Measurements from ENCODE around the gene NDUFS6.

Gene NDUFS6

GRCh38 chr5:1765880-1766235 is 35.3 kb upstream of the NDUFS6 start:
- no peak for DNase-seq (ENCODE audit: low read depth)

DNA sequence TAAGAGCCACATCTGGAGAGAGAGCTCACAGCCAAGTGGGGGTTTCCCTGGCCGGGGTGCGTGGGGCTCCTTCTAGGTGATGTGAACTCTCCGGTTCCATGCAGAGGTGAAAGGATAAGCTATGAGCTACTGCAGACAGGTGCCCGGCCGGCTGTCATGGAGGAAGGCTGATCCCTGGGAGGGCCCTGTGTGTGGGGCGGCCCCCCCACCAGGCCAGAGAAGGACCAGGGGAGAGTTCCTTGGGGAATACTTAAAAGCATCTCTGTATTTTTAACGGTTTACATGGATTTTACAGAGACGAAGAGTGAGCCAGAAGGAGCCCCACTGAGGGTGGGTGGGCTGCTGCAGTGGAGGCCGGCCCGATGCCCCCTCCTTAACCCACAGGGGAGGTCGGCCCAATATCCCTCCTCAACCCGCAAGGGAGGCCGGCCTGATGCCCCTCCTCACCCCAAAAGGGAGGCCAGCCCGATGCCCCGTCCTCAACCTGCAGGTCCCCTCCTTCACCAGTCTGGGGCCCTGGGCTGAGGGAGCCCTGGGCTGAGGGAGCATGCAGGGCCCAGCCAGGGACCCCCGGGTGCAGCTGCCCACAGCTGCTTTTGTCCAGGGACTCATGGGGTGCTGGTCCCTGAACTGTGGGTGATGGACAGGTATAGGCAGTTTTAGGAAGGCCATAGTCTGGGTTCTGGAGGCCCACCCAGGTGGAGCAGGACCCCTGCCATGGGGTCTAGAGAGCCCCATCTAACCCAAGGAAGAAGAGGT is 33.5 kb upstream of the NDUFS6 start:
- no peak for DNase-seq (ENCODE audit: low read depth)

GRCh38 chr5:1768283-1769000 is 32.8 kb upstream of the NDUFS6 start:
- no peak for DNase-seq (ENCODE audit: low read depth)

DNA sequence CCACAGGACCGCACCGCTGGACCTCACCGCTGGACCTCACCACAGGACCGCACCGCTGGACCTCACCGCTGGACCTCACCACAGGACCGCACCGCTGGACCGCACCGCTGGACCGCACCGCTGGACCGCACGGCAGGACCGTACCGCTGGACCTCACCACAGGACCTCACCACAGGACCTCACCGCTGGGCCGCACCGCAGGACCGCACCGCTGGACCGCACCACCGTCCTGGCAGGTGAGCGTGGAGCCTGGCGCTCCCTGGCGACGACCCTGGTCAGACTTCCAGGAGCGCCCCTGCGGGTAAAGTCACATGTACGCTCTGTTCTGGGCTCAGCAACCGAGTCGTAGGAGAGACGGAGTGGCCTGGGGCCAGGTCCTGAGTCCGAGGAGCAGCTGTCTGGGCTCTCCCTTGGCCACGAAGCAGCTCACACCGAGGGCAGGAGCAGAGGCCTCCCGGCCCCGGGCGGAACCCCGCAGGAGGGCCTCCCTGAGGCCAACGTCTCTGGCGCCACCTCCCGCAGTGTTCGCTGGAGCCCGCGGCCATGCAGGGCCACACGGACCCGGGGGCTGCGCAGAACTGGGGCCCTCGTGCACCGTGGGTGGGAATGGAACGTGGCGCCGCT is 32.1 kb upstream of the NDUFS6 start:
- DNase-seq (ENCODE audit: low read depth) = no peak

DNA sequence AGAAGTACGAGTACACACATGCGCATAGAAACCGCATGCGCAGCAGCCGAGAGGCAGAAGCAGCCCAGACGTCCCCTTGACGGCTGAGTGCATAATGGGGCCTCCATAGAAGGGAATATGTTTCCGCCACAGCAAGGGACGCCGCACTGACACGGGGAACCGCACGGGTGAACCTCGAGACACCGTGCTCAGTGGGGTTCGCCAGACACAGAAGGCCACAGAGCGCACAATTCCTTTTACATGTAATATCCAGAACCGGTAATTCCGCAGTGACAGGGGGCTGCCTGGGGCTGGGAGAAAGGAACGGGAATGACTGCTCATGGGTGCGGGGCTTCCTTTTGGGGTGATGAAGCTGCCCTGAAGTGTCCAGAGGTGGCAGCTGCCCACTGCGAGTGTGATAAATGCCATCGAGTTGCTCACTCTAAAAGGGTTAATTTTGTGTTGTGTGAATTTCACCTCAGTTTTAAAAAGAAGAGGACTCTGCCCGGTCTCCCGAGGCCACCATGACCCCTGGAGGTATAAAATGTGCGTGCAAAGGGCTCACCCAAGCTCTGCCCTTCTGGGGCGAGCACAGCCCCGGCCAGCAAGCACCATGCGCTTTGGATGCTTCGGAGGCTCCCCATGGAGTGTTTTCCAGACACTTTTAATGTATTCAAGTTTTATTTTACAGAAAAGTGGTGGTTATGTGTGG is 31.3 kb upstream of the NDUFS6 start:
- DNase-seq (ENCODE audit: low read depth) = no peak

GRCh38 chr5:1770443-1770802 is 30.8 kb upstream of the NDUFS6 start:
- no peak for DNase-seq (ENCODE audit: low read depth)

GRCh38 chr5:1771149-1772065 is 29.8 kb upstream of the NDUFS6 start:
- no peak for DNase-seq (ENCODE audit: low read depth)

GRCh38 chr5:1772634-1773033 is 28.6 kb upstream of the NDUFS6 start:
- no peak for DNase-seq (ENCODE audit: low read depth)

DNA sequence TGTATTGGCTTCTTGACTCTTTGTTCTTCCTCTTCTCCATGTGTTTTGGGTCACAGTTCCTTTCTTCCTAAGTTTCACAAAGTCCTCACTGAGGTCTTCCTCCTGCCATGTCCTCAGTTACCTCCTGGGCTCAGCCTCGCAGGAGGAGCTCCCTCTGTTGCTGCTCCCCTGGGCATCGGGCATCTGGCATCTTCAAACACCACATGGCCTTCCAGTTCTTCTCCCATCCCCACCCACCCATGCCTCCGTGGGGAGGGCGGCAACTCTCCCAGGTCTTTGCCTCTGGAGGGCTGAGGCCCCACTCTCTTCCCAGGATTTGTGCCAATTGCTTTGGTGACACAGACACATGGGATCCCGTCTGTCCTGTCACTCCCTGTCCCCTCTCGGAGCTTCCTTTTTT is 24.4 kb upstream of the NDUFS6 start:
- DNase-seq (ENCODE audit: low read depth) = no peak

- DNase-seq (ENCODE audit: low read depth) = no peak
Measured at GRCh38 chr5:1777281-1778137, 23.7 kb upstream of the NDUFS6 start.

DNA sequence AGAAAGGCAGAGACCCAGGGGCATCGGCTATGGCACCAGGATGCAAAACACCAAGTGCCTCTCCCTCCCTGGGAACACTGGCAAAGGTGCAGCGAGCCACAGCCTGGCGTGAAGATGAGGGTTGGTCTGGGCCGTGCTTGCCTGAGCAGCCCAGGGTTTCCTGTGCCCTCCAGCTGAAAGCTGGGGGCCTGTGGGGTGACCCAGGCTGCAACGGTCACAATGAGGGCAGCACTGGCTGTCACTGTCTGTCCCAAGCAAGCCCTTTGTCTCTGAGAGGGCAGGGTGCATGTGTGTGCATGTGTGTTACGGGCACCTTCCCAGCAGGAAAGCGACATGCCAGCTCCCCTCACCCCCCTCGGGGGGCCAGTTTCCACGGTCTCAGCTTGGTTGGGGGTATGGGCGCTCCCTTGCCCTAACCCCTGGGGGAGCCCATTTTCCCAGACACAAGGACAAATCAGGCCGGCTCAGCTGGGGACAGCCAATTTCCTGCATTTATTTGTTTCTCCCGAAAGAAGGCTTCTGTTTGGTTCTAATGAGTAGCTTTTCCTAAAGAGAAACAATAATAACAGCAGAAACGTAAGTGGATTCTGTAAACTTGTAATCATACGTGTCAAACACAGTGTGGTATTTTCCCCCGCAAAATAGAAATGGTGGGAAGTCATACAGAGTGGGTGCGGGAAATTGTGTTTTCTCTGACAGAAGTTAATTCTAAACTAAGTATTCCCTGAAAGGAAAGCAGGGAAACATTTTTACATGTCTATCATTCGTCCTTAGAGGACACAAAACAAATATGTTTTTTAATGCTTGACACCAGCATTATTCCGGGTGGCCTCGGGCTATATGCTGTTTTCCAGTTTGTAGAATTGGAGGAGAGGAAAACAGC is 22.8 kb upstream of the NDUFS6 start:
- DNase-seq (ENCODE audit: low read depth) = no peak

- no peak for DNase-seq (ENCODE audit: low read depth)
Measured at GRCh38 chr5:1779021-1779680, 22.1 kb upstream of the NDUFS6 start.

GRCh38 chr5:1779782-1780613 is 21.2 kb upstream of the NDUFS6 start:
- no peak for DNase-seq (ENCODE audit: low read depth)

GRCh38 chr5:1780614-1780930 is 20.6 kb upstream of the NDUFS6 start:
- no peak for DNase-seq (ENCODE audit: low read depth)

DNA sequence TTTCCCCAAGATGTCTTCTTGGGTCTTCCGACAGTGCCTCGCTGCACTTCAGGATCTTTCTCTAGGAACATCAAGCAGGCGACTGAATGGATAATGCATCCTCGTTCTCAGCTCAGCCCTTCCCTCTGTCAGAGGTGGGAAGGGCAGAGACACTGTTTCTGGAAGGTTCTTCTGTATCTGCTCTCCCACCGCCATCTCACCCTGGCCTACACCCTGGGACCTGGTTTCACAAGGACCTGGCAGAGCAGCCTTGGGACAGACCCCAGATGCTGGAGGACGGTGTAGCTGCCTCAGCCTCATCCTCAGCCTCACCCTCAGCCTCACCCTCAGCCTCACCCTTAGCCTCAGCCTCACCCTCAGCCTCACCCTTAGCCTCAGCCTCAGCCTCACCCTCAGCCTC is 20.1 kb upstream of the NDUFS6 start:
- no peak for DNase-seq (ENCODE audit: low read depth)

DNA sequence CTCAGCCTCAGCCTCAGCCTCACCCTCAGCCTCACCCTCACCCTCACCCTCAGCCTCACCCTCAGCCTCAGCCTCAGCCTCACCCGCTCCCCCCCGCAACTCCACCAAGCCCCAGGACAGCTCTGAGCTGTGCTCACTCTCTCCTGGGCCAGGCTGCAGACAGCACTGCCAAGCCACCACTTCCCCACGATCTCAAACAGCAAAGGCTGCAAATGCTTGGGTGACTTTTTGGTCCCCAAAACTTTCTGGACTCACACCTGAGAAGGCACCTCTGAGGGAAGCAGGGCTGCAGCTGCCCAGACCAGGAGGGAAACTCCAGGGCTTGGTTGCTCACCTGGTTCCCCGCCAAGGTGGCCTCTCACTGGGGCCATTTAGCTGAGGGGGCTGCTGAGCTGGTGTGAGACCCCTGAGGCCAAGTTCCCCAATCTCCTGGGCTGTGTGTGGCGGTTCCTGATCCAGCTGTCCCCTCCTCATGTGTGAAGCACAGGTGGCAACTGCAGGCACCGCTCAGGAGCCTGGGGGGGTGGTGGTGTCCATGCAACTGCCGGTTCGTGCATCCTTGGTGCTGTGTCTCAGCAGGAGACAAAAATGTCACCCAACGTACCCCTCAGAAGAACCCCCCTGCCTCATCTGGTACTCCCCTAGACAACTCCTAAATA is 19.4 kb upstream of the NDUFS6 start:
- DNase-seq (ENCODE audit: low read depth) = no peak

GRCh38 chr5:1782385-1783215 is 18.6 kb upstream of the NDUFS6 start:
- DNase-seq (ENCODE audit: low read depth) = no peak

Data from activated gamma-delta T cell treated with anti-CD3 and anti-CD28 coated beads, Interleukin-2, amount 50 U/mL, for 16 hours (primary cell).